Adipocyte (in vitro differentiated cells): ENCODE data around the gene DPP6.

Experiments
- DNase-seq: peaks from one replicate; pipeline ENCODE4 v3.0.0-alpha.2; 2015; ENCODE audit warnings: low read depth
- H3K27me3 ChIP-seq: replicated peaks from 2 replicates; pipeline ENCODE4 v1.7.0; 2013; ENCODE audit warnings: mild to moderate bottlenecking, low read length, moderate library complexity; ENCODE audit not compliant: control insufficient read depth, insufficient read depth
- H3K36me3 ChIP-seq: 2 replicates; pipeline ENCODE4 v1.7.0; 2013; ENCODE audit warnings: low read length, mild to moderate bottlenecking, moderate library complexity; ENCODE audit not compliant: control insufficient read depth, insufficient read depth, severe bottlenecking
- H3K4me1 ChIP-seq: 2 replicates; pipeline ENCODE4 v1.7.0; 2013; ENCODE audit warnings: mild to moderate bottlenecking, low read length, moderate library complexity; ENCODE audit not compliant: control insufficient read depth, insufficient read depth
- H3K4me3 ChIP-seq: 2 replicates; pipeline ENCODE4 v1.7.0; 2013; ENCODE audit warnings: mild to moderate bottlenecking, low read length, moderate library complexity
- H3K9ac ChIP-seq: 2 replicates; pipeline ENCODE4 v1.7.0; 2013; ENCODE audit warnings: mild to moderate bottlenecking, low read length, moderate library complexity
- H3K9me3 ChIP-seq: 2 replicates; pipeline ENCODE4 v1.7.0; 2013; ENCODE audit warnings: mild to moderate bottlenecking, low read length, moderate library complexity; ENCODE audit not compliant: control insufficient read depth

DPP6 gene

DNA sequence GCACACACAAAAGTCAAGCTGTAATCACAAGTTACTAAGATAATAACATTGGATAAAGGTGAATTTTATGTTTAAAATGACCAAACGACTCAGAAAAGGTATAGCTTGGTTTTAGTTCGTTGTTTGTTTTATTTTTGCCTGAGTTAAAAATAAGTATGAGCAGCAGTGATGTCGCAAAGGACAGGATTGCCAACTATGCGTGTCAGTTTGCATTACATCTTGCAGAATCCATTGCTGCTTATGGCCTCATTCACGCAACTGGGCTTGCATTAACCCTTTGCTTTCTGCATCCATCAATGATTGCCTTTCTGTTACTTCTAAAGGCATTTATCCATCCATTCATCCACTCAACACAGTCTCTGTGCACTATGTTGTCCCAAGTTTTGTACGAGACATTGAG, 389.6 kb downstream of the DPP6 start:
- DNase-seq: no peak
- H3K27me3 ChIP-seq: no peaks in the 10 kb centered on the region
- H3K9ac ChIP-seq: no peak overlapping the region
- peaks cover 8% of the 10 kb centered on the region for H3K9me3 ChIP-seq
- H3K36me3 ChIP-seq: no peaks in the 10 kb centered on the region
- H3K4me3 ChIP-seq: no peak overlapping the region
- no peaks in the 10 kb centered on the region for H3K4me1 ChIP-seq

DNA sequence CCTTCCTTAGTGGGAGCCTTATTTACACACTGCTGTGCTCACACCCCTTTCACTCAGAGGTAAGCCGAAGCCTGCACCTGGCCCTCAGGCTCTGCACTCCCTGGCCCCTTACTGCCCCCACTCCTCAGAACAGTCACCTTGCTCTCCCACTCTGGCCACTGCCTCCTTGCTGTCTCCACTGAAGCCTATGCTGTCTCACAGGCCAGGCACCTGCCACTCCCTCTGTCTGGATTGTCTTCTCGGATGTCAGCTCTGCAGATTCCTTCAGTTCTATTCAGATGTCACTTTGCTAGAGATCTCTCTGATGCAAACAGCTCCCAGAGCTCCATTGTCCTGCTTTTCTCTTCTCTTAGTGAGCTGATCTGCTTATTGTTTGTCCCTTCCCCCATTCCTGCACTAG, 390.7 kb downstream of the DPP6 start:
- no peaks in the 10 kb centered on the region for H3K4me1 ChIP-seq
- no peaks in the 10 kb centered on the region for H3K36me3 ChIP-seq
- no peak overlapping the region for H3K9ac ChIP-seq
- no peak overlapping the region for H3K4me3 ChIP-seq
- DNase-seq: no peak
- H3K27me3 ChIP-seq: no peaks in the 10 kb centered on the region
- peaks cover 10% of the 10 kb centered on the region for H3K9me3 ChIP-seq

DNA sequence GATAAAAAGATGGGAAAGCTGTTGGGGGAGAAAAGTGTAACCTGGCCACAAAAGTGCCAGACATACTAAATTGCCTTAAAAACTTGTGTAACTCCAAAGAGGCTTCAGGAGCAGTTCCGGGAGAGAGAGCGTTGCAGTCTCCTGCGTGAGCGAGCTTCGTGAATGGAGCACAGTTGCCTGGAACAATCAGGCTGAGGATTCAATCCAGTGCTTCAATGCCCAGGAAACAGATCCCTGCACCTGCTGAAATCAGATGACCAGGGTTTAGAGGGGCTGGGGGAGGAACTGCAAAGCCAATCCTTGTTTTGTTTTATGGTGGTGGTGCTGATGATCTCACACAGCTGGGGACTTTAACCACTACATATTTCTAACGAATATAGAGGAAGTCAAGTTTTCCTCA, 398.3 kb downstream of the DPP6 start:
- Histone ChIP-seq H3K4me1 (no peaks in the 10 kb centered on the region), H3K36me3 (no peaks in the 10 kb centered on the region), H3K9ac (no peak overlapping the region), H3K27me3 (no peaks in the 10 kb centered on the region), H3K4me3 (no peak overlapping the region), H3K9me3 (peaks cover 17% of the 10 kb centered on the region)
- DNase-seq: no peak

DNA sequence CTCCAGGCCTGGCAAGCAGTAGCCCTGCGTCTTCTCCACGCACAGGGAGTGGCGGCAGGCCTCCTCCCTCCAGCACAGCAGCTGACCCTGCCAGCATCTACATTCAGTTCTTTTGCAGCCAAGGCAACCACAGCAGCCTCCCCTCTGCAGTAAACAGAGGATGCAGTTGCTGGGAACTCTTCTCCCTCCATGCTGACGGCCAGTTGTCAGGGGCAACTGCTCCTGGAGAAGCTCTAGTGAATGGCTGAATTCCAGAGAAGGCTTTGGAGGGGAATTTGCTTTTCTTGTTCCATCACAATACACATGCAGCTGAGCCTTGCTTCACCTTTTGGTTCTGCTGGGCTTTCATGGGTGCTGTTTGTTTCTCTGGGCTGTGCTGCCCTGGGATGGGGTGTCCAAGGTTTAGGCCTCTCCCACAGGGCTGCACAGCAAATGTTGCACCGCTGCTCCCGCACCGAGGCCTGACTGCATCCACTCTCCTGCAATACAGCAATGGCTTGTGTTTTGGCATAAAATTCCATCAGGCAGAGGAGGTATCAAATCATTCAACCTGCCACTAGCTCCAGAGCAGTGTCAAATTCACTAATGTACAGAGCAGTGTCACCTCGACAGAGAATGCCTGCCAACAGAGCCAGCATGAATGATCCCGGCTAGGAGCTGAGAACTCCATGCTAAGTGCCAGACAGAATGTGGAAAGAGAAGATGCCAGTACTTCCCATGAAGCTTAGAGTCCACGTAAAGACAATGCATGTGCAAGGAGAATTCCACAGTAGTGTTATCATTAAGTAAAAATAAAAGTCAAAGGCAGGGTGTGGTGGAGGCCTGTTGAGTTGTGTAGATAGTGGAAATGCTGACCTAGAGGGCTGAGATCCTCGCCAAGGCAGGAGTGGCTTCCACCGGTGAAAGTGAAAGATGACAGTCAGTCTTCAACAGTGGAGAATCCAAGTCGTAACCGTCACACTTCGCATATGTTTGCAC, 399.6 kb downstream of the DPP6 start:
- Histone ChIP-seq H3K9ac (no peak overlapping the region), H3K9me3 (peaks cover 11% of the 10 kb centered on the region), H3K27me3 (no peaks in the 10 kb centered on the region), H3K4me3 (no peak overlapping the region), H3K36me3 (no peaks in the 10 kb centered on the region), H3K4me1 (no peaks in the 10 kb centered on the region)
- DNase-seq: no peak

DNA sequence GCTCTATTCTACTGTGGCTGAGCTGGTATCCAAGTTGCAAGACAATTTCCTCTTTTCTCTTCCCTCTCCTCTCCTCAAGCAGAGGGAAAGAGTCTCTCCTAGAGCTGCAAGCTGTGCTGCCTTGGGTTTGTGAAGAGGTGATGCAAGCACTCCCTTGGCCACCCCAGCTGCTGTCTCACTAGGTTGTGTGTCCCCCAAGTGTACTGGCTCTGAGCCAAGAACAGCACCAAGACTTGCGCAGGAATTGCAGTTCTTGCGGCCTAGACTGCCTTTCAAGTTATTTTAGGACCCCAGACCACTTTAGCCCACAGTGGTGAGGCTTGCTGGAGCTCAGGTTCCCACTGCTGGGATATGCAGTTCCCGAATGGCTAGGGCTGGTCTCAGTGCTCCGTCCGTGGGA, 411.6 kb downstream of the DPP6 start:
- Histone ChIP-seq H3K36me3 (no peaks in the 10 kb centered on the region), H3K4me1 (no peaks in the 10 kb centered on the region), H3K27me3 (no peaks in the 10 kb centered on the region), H3K9ac (no peak overlapping the region), H3K9me3 (peaks cover 7% of the 10 kb centered on the region), H3K4me3 (no peak overlapping the region)
- no peak for DNase-seq

DNA sequence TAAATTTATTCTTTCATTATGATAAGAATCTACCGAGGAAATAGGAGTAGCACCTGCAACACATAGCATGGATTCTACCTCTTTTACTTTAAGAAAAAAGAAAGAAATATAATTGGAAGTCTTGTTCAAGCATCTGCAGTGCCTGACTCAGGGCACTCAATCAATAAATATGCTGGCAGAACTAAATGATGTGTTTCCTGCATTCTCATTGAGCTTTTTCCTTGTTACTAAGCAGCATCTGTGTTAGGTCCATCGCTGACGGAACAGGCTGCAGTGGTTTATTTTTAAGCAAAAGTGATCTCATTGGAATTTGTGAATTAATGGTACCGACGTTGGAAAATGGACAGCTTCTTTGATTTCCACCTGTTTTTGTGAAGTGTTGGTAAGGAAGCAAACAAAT, 417.5 kb downstream of the DPP6 start:
- DNase-seq: no peak
- Histone ChIP-seq H3K9ac (no peak overlapping the region), H3K4me1 (no peaks in the 10 kb centered on the region), H3K27me3 (no peaks in the 10 kb centered on the region), H3K36me3 (no peaks in the 10 kb centered on the region), H3K9me3 (no peaks in the 10 kb centered on the region), H3K4me3 (no peak overlapping the region)

DNA sequence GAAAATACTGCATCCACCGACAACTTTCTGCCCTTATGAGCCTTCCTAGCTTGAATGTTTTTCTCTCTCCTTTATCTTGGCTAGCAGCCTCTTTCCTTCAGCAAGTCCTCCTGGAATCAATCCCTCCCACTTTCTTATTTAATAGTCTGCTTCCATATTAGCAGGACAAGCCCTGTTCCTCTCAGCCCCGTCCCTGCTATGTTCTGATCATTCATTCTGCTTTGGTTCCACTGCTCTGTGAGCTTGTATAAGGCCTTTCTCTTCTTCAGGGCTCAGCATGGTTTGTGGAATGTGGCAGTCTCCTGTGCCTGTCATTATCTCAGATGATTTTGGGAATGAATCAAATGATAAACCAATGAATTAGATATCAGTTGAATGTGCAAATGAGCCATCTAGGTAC, 420.1 kb downstream of the DPP6 start:
- no peak for DNase-seq
- no peak overlapping the region for H3K9ac ChIP-seq
- no peaks in the 10 kb centered on the region for H3K9me3 ChIP-seq
- no peaks in the 10 kb centered on the region for H3K27me3 ChIP-seq
- H3K36me3 ChIP-seq: no peaks in the 10 kb centered on the region
- H3K4me3 ChIP-seq: no peak overlapping the region
- no peaks in the 10 kb centered on the region for H3K4me1 ChIP-seq

DNA sequence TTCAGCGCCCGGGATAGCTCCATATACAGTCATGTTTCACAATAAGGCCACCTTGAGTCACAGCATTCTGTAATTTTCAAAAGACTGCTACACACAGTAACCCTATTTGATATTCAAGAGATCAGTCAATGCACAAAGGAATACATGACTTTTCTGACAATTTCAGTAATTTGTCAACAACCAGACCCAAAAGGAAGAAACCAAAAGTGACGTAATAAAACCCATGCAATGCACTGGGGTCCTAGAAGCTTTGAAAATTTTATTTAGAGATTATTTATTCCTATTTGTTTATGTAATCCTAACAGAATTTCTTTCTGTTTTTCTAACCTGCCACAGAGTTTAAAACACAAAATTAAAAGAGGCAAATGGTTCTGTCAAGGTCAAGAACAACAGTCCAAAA, 421.2 kb downstream of the DPP6 start:
- DNase-seq: no peak
- no peaks in the 10 kb centered on the region for H3K4me1 ChIP-seq

DNA sequence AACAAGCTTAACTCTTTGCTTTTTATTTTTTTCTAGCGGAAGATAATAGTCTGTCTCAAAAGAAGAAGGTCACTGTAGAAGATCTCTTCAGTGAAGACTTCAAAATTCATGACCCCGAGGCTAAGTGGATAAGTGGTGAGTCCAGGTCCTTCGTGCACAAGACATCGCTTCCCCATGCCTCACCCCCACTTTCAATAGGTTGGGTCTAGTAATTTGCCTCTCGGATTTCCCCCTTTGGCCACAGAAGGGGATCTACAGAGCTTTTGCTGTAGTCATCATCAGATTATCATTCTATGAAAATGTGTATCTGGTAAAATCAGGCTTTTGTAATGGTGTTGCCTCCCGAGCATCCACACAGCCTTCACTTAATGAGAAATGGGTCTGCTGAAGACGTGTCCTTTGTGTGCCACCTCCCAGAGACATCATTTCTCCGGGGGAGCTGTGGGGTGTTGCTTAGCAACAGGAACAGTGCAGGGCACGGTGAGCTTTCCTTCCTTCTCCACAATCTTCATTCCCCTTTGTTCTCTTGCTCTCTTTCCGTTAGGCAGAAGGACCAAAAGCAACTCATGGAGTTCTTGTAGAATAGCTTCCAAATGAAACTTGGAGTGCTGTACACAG, 422.8 kb downstream of the DPP6 start:
- Histone ChIP-seq H3K9ac (no peak overlapping the region), H3K9me3 (no peaks in the 10 kb centered on the region), H3K36me3 (no peaks in the 10 kb centered on the region), H3K27me3 (no peaks in the 10 kb centered on the region), H3K4me1 (no peaks in the 10 kb centered on the region), H3K4me3 (no peak overlapping the region)
- no peak for DNase-seq

More for the DNA sequence above, 421.2 kb downstream of the DPP6 start:
- H3K9ac ChIP-seq: no peak overlapping the region
- no peaks in the 10 kb centered on the region for H3K36me3 ChIP-seq
- H3K4me3 ChIP-seq: no peak overlapping the region
- no peaks in the 10 kb centered on the region for H3K27me3 ChIP-seq
- no peaks in the 10 kb centered on the region for H3K9me3 ChIP-seq

DNA sequence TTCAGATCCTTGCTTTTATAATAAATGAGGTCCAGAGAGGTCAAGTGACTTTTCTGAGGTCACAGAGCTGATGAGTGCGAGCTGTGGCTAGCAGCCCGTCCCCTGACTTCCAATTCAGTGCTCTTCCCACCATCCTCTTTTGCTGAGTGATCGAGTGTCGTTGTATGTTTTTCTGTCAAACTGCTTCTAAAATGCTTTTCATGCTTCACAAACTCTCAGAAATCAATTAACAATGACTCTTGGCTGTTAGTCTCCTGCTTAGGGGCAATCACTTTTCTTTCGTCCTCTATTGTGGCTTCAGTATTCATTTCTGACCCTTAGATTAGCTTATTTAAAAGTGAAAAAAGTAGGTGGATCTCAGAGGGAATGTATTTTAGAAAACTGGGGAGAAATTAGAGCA, 423.7 kb downstream of the DPP6 start:
- H3K4me3 ChIP-seq: no peak overlapping the region
- no peaks in the 10 kb centered on the region for H3K9me3 ChIP-seq
- H3K36me3 ChIP-seq: no peaks in the 10 kb centered on the region
- no peaks in the 10 kb centered on the region for H3K27me3 ChIP-seq
- H3K4me1 ChIP-seq: no peaks in the 10 kb centered on the region
- H3K9ac ChIP-seq: no peak overlapping the region
- no peak for DNase-seq

DNA sequence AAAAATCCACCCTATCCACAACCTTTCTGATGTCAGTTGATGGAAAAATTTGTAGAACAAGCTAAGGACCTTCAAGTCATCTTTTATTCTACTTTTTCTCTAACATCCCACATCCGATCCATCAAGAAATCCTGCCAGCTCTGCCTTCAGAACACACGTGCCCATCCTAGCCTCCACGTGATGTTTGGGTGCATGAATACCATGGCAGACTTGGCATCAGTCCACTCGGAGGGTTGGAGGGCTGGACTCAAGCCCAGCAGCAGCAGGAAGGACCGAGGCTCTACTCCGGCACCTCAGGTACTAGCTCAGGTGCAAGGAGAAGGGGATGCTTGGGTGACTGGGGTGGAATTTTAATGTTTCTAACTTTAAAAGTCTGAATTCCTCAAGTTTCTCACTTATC, 428.6 kb downstream of the DPP6 start:
- H3K9me3 ChIP-seq: peaks cover 2% of the 10 kb centered on the region
- H3K27me3 ChIP-seq: no peaks in the 10 kb centered on the region
- no peak overlapping the region for H3K4me3 ChIP-seq
- no peaks in the 10 kb centered on the region for H3K4me1 ChIP-seq
- no peak for DNase-seq
- no peak overlapping the region for H3K9ac ChIP-seq
- H3K36me3 ChIP-seq: no peaks in the 10 kb centered on the region
